GM19324 (cell line): ENCODE results near the gene PPCDC.
"Not testable (repeated sequence)": the region's sequence is repeated elsewhere in the genome, so short reads cannot be mapped to it uniquely, and the experiment has no call there.

Source experiments
- ATAC-seq: cut with Tn5 transposase; IDR thresholded peaks from one replicate; pipeline ENCODE4 v1.9.1; 2021; ENCODE audit warnings: mild to moderate bottlenecking, moderate library complexity; ENCODE audit not compliant: unreplicated experiment, low FRiP score

The PPCDC gene

GRCh38 chr15:75064846-75065245 lies 41.5 kb downstream of the PPCDC start:
- ATAC-seq: no peak

- ATAC-seq: no peak
These were observed 42.1 kb downstream of the PPCDC start for GRCh38 chr15:75065467-75065850.

- no peak for ATAC-seq
These were observed 42.6 kb downstream of the PPCDC start for GRCh38 chr15:75065851-75066509.

GRCh38 chr15:75067123-75067830 lies 43.9 kb downstream of the PPCDC start:
- no peak for ATAC-seq

GRCh38 chr15:75068748-75069147 lies 45.4 kb downstream of the PPCDC start:
- ATAC-seq: no peak

- ATAC-seq: peak; percentile 54
These were observed 46.0 kb downstream of the PPCDC start for GRCh38 chr15:75069301-75069925.

- no peak for ATAC-seq
These were observed 47.3 kb downstream of the PPCDC start for GRCh38 chr15:75070674-75071073.

GRCh38 chr15:75073197-75073596 lies 49.8 kb downstream of the PPCDC start:
- no peak for ATAC-seq

GRCh38 chr15:75076277-75076676 lies 52.9 kb downstream of the PPCDC start:
- ATAC-seq: no peak

GRCh38 chr15:75077551-75077961 lies 54.2 kb downstream of the PPCDC start:
- ATAC-seq: not testable (repeated sequence)

GRCh38 chr15:75081150-75081549 lies 57.8 kb downstream of the PPCDC start:
- no peak for ATAC-seq

GRCh38 chr15:75082689-75083088 lies 59.3 kb downstream of the PPCDC start:
- no peak for ATAC-seq

- not testable (repeated sequence) for ATAC-seq
These were observed 62.3 kb downstream of the PPCDC start for GRCh38 chr15:75085708-75086107.

GRCh38 chr15:75089456-75090387 lies 66.3 kb downstream of the PPCDC start:
- ATAC-seq: no peak

- ATAC-seq: no peak
These were observed 67.0 kb downstream of the PPCDC start for GRCh38 chr15:75090388-75090734.

- ATAC-seq: no peak
These were observed 68.4 kb downstream of the PPCDC start for GRCh38 chr15:75091814-75092213.

- ATAC-seq: peak; percentile 40
These were observed 71.6 kb downstream of the PPCDC start for GRCh38 chr15:75094961-75095478.

- ATAC-seq: peak; percentile 35
These were observed 72.2 kb downstream of the PPCDC start for GRCh38 chr15:75095594-75095993.

GRCh38 chr15:75097939-75098338 lies 74.5 kb downstream of the PPCDC start:
- no peak for ATAC-seq

GRCh38 chr15:75098404-75098803 lies 75.0 kb downstream of the PPCDC start:
- ATAC-seq: no peak
